Measurements from ENCODE around the gene KCNH5.

- TF ChIP-seq, protein P1, sequence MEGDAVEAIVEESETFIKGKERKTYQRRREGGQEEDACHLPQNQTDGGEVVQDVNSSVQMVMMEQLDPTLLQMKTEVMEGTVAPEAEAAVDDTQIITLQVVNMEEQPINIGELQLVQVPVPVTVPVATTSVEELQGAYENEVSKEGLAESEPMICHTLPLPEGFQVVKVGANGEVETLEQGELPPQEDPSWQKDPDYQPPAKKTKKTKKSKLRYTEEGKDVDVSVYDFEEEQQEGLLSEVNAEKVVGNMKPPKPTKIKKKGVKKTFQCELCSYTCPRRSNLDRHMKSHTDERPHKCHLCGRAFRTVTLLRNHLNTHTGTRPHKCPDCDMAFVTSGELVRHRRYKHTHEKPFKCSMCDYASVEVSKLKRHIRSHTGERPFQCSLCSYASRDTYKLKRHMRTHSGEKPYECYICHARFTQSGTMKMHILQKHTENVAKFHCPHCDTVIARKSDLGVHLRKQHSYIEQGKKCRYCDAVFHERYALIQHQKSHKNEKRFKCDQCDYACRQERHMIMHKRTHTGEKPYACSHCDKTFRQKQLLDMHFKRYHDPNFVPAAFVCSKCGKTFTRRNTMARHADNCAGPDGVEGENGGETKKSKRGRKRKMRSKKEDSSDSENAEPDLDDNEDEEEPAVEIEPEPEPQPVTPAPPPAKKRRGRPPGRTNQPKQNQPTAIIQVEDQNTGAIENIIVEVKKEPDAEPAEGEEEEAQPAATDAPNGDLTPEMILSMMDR (conservative IDR thresholded peaks at IDR 0.05) = no peak
- no peak for TF ChIP-seq ZFX (IDR thresholded peaks at IDR 0.05)
These were observed 98.0 kb downstream of the KCNH5 start for GRCh38 chr14:62947301-62947700.

Data from C4-2B (cell line).